ENCODE data around the gene EMC10.
"Not testable (repeated sequence)": the region's sequence is repeated elsewhere in the genome, so short reads cannot be mapped to it uniquely, and the experiment has no call there.

The EMC10 gene

DNA sequence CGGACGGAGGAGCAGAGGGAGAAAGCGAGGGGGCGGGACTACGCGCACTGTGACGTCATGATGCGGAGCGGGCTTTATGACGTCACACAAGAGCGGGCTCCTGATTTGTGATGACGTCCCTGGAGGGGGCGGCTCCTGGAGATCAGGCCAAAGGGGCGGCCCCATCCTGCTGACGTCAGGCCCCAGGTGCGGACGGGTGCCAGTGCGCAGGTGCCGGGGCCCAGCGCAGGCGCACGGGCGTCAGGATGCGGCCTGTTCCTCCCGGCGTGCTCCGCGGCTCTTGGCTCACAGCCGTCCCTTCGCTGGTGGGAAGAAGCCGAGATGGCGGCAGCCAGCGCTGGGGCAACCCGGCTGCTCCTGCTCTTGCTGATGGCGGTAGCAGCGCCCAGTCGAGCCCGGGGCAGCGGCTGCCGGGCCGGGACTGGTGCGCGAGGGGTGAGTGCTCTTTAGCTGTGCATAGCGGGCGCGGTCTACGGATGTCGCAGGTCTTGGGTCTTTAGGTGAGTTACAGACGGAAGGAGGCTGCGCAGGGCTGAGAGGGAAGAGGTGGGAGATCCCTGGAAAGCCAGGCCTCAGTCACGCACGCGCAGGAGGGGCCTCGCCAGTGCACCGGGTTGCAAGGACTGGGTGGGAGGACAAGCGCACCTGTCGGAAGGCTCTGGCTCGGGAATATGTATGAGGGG lies at the start of gene EMC10, which contains the start of gene GARIN5A:
EMC10 (plus strand) TSS at position 284 of the 683 bp plus-strand sequence; CDS start at position 322, 38 bp downstream.
GARIN5A (minus strand) TSS at position 625 of the 683 bp plus-strand sequence; CDS start at position 165, 460 bp downstream.
- DNase-seq (ENCODE audit: extremely low read depth in 1 of 2, low read depth in 1 of 2), result peak; percentile 83 to 86

- no peak for DNase-seq (ENCODE audit: extremely low read depth in 1 of 2, low read depth in 1 of 2)
Measured at GRCh38 chr19:50427318-50427925, 48.9 kb upstream of the EMC10 start.

GRCh38 chr19:50427997-50428425 lies 48.3 kb upstream of the EMC10 start:
- DNase-seq (ENCODE audit: extremely low read depth in 1 of 2, low read depth in 1 of 2), result no peak

DNA sequence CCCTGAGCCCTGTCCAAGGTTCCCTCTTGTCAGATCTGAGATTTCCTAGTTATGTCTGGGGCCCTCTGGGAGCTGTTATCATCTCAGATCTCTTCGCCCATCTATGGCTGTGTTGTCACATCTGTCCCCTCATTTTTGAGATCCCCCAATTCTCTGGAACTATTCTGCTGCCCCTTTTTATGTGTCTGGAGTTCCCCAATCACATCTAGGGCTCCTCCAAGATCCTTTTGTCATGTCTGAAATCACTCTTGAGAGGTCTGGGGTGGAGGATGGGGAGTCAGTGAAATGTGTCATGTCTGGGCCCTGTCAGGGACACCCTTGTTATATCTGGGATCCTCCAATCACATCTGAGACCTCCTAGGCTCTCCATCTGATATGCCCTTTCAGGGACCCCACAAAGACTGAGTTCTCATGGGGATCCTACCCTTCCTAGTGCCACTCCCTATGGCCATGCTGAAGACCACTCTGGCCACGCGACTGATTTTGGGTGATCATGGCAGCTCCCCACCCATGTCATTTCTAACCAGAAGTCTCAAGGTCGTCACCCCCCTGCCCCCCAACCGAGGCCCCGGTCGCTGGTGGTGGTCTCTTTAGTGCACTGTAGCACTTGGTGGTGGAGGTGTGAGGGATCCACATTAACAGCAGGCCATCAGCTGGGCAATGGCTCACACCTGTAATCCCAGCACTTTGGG lies 47.4 kb upstream of the EMC10 start:
- DNase-seq (ENCODE audit: extremely low read depth in 1 of 2, low read depth in 1 of 2), result no peak

GRCh38 chr19:50430888-50431342 lies 45.4 kb upstream of the EMC10 start:
- DNase-seq (ENCODE audit: extremely low read depth in 1 of 2, low read depth in 1 of 2), result no peak

GRCh38 chr19:50431343-50432220 lies 44.7 kb upstream of the EMC10 start:
- peak; percentile 63 to 83 for DNase-seq (ENCODE audit: extremely low read depth in 1 of 2, low read depth in 1 of 2)

DNA sequence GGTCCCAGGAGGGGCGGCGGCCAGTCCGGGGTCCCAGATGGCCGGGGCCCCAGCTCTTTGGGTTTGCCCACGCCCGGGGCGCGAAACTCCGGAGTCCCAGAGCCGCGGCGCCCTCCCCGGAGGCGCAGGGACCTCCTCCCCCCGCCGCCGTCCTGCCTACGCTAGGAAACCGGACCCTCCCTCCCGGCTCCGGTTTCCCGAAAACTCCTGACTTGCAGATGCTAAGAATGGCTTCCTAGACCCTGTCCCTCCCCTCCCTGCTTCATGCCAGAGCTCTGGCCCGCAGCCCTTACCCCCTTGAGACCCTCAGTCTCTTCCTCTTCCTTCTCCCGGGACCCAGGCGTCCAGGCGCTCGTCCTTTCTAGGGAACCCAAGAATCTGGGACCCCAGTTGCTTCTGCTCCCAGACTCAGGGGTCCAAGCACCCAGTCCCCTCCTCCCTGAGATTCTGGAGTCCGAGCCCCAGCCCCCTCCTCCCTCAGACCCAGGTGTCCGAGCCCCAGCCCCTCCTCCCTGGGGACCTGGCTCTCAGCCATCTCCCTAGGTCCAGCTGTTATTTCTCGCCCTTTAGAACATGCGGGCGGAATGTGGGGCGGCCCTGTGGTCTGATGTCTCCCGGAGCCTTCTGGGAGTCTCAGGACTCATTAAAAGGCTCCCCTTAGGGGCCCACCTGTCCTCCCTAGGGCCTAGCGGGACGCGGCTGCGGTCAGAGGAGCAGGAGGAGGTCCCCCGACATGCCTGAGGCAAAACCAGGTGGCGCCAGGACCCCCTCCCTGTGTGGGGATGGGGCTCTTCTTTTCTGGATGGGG lies 43.9 kb upstream of the EMC10 start, which contains the start of gene MYBPC2:
MYBPC2 (plus strand) TSS at position 672 of the 808 bp plus-strand sequence; CDS start at position 734, 62 bp downstream.
- DNase-seq (ENCODE audit: extremely low read depth in 1 of 2, low read depth in 1 of 2), result no peak

DNA sequence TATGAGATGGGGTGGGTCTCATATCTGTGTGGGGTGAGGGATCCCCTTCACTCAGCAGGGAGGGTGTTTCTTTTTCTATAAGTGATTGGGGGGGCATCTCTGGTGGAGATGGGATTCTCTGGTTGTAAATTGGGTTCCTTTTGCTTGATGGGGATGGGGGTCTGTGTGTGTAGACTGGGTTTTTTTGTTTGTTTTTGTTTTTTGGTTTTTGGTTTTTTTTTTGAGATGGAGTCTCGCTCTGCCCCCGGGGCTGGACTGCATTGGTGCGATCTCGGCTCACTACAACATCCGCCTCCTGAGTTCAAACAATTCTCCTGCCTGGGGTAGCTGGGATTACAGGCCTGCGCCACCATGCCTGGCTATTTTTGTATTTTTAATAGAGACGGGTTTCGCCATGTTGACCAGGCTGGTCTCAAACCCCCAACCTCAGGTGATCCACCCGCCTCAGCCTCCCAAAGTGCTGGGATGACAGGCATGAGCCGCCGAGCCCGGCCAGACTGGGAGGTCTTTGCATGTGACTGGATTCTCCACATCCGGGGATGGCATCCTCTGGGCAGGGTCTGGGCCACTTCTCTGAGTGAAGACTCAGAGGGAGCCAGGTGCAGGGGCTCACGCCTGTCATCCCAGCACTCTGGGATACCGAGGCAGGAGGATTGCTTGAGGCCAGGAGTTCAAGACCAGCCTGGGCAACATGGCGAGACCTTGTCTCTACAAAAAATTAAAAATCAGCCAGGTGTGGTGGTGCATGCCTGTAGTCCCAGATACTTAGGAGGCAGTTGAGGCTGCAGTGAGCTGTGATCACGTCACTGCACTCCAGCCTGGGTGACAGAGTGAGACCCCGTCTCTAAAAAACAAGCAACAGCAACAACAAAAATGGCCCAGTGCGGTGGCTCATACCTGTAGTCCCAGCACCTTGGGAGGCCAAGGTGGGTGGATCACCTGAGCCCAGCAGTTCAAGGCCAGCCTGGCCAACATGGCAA lies 42.8 kb upstream of the EMC10 start:
- no peak for DNase-seq (ENCODE audit: extremely low read depth in 1 of 2, low read depth in 1 of 2)

DNA sequence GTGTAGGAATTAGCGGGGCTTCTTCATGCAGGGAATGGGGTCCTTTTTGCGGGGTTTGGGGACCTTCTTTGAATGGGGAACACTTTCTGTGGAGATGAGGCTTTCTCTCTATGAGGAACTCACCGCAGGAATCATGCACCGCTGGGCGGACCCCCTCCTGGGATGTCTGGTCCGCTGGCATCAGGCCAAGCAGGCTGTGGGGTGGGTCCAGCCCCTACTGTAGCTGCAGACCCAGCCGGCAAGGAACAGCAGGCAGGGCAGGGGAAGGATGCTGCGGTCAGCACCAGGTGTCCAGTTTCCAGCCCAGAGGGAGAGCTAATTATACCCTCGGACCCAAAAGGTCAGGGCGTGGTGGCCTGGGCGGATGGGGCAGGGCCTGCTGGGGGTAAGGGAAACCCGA lies 41.8 kb upstream of the EMC10 start:
- DNase-seq (ENCODE audit: extremely low read depth in 1 of 2, low read depth in 1 of 2), result no peak

DNA sequence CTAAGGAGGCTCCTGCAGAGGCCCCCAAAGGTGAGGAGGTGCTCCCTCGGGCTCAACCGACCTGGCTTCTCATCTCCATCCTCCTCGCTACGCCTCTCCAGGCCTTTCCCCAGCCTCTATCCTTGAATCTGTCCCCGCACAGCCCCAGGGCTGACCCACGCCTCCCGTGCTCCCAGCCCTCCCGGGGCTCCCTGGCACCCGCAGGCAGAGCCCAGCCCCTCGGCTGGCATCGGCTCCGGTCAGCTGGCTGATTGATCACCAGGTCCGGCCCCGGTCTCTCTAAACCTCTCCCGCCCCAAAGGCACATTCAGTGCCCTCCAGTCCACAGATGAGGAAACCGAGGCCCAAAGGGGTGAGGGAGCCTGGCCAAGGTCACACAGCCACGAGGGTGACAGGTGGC lies 41.1 kb upstream of the EMC10 start:
- no peak for DNase-seq (ENCODE audit: extremely low read depth in 1 of 2, low read depth in 1 of 2)

- no peak for DNase-seq (ENCODE audit: extremely low read depth in 1 of 2, low read depth in 1 of 2)
Measured at GRCh38 chr19:50435627-50436026, 40.7 kb upstream of the EMC10 start.

GRCh38 chr19:50437862-50438449 lies 38.4 kb upstream of the EMC10 start:
- DNase-seq (ENCODE audit: extremely low read depth in 1 of 2, low read depth in 1 of 2), result no peak

DNA sequence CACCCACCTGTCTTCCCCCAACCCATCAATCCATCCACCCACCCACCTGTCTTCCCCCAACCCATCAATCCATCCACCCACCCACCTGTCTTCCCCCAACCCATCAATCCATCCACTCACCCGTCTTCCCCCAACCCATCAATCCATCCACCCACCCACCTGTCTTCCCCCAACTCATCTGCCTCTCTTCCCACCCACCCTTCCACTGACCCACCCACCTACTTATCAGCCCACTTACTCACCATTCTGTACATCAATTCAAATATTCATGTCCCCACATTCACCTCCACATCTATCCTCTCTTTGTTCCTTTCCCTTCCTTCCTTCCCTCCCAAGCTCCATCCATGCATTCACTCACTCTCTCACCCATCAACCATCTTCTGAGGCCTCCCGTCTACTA lies 37.2 kb upstream of the EMC10 start:
- DNase-seq (ENCODE audit: extremely low read depth in 1 of 2, low read depth in 1 of 2), result not testable (repeated sequence)

- DNase-seq (ENCODE audit: extremely low read depth in 1 of 2, low read depth in 1 of 2), result no peak
Measured at GRCh38 chr19:50444059-50444458, 32.2 kb upstream of the EMC10 start.

- no peak for DNase-seq (ENCODE audit: extremely low read depth in 1 of 2, low read depth in 1 of 2)
Measured at GRCh38 chr19:50447053-50447452, 29.3 kb upstream of the EMC10 start.

- no peak for DNase-seq (ENCODE audit: extremely low read depth in 1 of 2, low read depth in 1 of 2)
Measured at GRCh38 chr19:50447750-50448149, 28.6 kb upstream of the EMC10 start.

GRCh38 chr19:50449236-50449899 lies 26.9 kb upstream of the EMC10 start:
- no peak for DNase-seq (ENCODE audit: extremely low read depth in 1 of 2, low read depth in 1 of 2)
